ENCODE data around the gene LEO1. TPM values are rescaled to one million over a fixed set of nuclear protein-coding genes. Genes with fewer than 3 reads are reported as not detected.

The LEO1 gene
- total and polyA plus RNA-seq, 10 of the 15 experiments (the other 5 are each of a cell fraction or from before 2014, with no cell fraction given) = 13.6 to 50.6 (median 32.4) TPM

DNA sequence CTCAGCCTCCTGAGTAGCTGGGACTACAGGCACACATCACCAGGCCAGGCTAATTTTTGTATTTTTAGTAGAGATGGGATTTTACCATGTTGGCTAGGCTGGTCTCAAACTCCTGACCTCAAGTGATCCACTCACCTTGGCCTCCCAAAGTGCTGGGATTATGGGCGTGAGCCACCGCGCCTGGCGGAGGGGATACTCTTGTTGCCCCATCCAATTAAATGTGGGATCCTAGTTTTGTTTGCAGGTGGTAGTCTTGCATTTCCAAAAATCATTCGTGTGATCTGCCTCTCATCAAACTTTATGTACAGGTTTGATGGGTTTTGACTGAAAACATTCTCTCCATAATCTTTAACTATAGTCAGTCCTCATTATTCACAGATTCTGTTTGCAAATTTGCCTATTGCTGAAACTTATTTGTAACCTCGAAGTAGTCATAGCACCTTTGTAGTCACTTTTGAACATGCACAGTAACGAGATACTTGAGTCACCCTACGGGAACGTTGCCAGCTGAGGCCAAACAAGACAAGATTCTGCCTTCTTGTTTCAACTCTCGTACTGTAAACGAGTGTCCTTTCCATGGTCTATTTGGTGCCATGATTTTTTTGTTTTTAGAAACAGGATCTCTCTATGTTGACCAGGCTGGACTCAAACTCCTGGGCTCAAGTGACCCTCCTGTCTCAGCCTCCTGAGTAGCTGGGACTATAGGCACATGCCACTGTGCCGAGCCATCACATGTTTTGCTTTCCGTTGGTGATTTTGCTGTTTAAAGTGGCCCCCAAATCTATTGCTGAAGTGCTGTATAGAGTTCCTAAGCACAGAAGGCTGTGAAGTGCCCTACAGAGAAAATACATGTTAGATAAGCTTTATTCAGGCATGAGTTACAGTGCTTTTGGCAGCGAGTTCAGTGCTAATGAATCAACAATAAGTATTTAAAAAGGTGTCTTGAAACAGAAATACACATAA lies 39.3 kb upstream of the LEO1 start (continued):
- no peak for TF ChIP-seq NKRF (conservative IDR thresholded peaks at IDR 0.05)
- TF ChIP-seq FOXM1 (IDR thresholded peaks at IDR 0.05; ENCODE audit: low read depth, low read length) = no peak; the same call in 1 of the 2 replicates
- no peak for TF ChIP-seq DPF2 (IDR thresholded peaks at IDR 0.05)
- no peak for TF ChIP-seq PAX8 (IDR thresholded peaks at IDR 0.05)
- TF ChIP-seq CREM (IDR thresholded peaks at IDR 0.05; ENCODE audit: low read depth) = 0 out of 2 replicates have a peak, but pooled peaks have one; percentile 24
- TF ChIP-seq PML (IDR thresholded peaks at IDR 0.05; ENCODE audit: low read length) = no peak
- 0 out of 2 replicates have a peak, but pooled peaks have one; percentile 25 for TF ChIP-seq ATF7 (IDR thresholded peaks at IDR 0.05; ENCODE audit: low read depth)
- peak; percentile 33; the same call in 1 of the 2 replicates for TF ChIP-seq CREB1 (IDR thresholded peaks at IDR 0.05; ENCODE audit: low read depth)
